NCI-H510A treated with DMSO at 0.1 percent for 48 hours (cell line): ENCODE data around the gene SLC2A13.
"Not testable (repeated sequence)": the region's sequence is repeated elsewhere in the genome, so short reads cannot be mapped to it uniquely, and the experiment has no call there.

Source experiments
- DNase-seq: peaks from one replicate; lab custom pipeline; 2025; lab: John Stamatoyannopoulos, UW

Gene SLC2A13

GRCh38 chr12:39867631-39868327 lies 238.1 kb downstream of the SLC2A13 start:
- DNase-seq: no peak

GRCh38 chr12:39866135-39866534 lies 239.7 kb downstream of the SLC2A13 start:
- no peak for DNase-seq

GRCh38 chr12:39860695-39861094 lies 245.2 kb downstream of the SLC2A13 start:
- DNase-seq: no peak

- no peak for DNase-seq
These were observed 252.9 kb downstream of the SLC2A13 start for GRCh38 chr12:39853003-39853402.

GRCh38 chr12:39852346-39852745 lies 253.5 kb downstream of the SLC2A13 start:
- no peak for DNase-seq

- not testable (repeated sequence) for DNase-seq
These were observed 257.7 kb downstream of the SLC2A13 start for GRCh38 chr12:39848218-39848617.

GRCh38 chr12:39846971-39847650 lies 258.8 kb downstream of the SLC2A13 start:
- DNase-seq: no peak

GRCh38 chr12:39846304-39846703 lies 259.6 kb downstream of the SLC2A13 start:
- no peak for DNase-seq

- no peak for DNase-seq
These were observed 265.5 kb downstream of the SLC2A13 start for GRCh38 chr12:39840422-39840821.

- DNase-seq: no peak
These were observed 266.8 kb downstream of the SLC2A13 start for GRCh38 chr12:39839072-39839471.

GRCh38 chr12:39835517-39836489 lies 270.1 kb downstream of the SLC2A13 start:
- DNase-seq: no peak

GRCh38 chr12:39831587-39832315 lies 274.1 kb downstream of the SLC2A13 start:
- DNase-seq: no peak

GRCh38 chr12:39830852-39831520 lies 274.9 kb downstream of the SLC2A13 start:
- no peak for DNase-seq

- no peak for DNase-seq
These were observed 275.7 kb downstream of the SLC2A13 start for GRCh38 chr12:39830171-39830570.

- DNase-seq: no peak
These were observed 281.2 kb downstream of the SLC2A13 start for GRCh38 chr12:39824505-39825212.

GRCh38 chr12:39816671-39817185 lies 289.2 kb downstream of the SLC2A13 start:
- DNase-seq: no peak

GRCh38 chr12:39815746-39816145 lies 290.1 kb downstream of the SLC2A13 start:
- DNase-seq: no peak

- no peak for DNase-seq
These were observed 291.3 kb downstream of the SLC2A13 start for GRCh38 chr12:39814626-39815025.

- no peak for DNase-seq
These were observed 292.1 kb downstream of the SLC2A13 start for GRCh38 chr12:39813776-39814175.

- not testable (repeated sequence) for DNase-seq
These were observed 293.4 kb downstream of the SLC2A13 start for GRCh38 chr12:39812456-39812855.
